ENCODE measurements around the gene PTPRE. TPM values are rescaled to one million over a fixed set of nuclear protein-coding genes. Genes with fewer than 3 reads are reported as not detected.
A peak's percentile ranks its signal among the peaks of the same experiment; 100 is the strongest.

The PTPRE gene
- total RNA-seq, 4 donors from 2014 or later = 17.4 to 23.0 (median 20.1) TPM

DNA sequence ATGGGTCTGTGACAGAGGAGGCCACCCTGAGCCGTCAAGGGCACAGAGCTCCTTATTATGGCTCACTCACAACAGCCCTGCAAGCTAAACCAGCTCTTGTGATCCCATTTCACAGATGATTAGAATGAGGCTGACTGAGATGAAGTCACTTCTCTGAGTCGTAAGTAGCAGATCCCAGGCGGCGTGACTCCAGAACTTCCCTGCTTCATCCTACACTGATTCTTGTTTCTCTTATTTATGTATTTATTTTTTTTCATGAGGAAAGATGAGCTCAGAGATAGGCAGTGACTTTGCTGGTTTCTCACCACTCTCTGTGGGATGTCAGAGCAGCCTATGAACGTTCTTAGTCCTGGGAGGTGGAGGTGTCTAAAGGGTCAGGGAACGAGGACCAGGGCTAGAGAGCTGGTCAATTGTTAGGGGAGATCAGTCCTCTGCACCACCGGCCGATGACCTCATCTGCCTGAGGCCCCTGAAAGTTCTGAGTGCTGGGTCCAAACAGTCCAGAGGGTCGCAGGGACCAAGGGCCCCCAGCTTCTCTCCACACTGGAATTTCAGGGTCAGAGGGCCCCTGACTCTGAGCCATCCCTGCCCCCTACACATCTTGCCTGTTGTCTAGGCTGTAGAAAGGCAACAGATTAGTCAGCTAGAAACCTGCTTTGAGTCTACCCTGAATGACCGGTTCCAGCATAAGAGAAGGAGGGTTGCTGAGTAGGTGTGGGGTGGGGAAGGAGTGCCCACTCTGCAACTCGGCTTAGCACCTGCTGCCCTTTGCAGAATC lies 32.0 kb upstream of the PTPRE start:
- 80 to 95% methylated on average over 11 of the region's 11 CpGs for WGBS, 2 donors
- intact Hi-C loops (cut with DNase I; ENCODE audit: low total_unique reads) = no loop called here
- no peak overlapping the region for H3K4me3 ChIP-seq (ENCODE audit: low read depth, poor library complexity, severe bottlenecking)
- peak; percentile 5 to 76 for DNase-seq (ENCODE audit: low spot score in 2 of 2)
- no peak for TF ChIP-seq POLR2A (IDR thresholded peaks at IDR 0.05)
- TF ChIP-seq, protein P1, sequence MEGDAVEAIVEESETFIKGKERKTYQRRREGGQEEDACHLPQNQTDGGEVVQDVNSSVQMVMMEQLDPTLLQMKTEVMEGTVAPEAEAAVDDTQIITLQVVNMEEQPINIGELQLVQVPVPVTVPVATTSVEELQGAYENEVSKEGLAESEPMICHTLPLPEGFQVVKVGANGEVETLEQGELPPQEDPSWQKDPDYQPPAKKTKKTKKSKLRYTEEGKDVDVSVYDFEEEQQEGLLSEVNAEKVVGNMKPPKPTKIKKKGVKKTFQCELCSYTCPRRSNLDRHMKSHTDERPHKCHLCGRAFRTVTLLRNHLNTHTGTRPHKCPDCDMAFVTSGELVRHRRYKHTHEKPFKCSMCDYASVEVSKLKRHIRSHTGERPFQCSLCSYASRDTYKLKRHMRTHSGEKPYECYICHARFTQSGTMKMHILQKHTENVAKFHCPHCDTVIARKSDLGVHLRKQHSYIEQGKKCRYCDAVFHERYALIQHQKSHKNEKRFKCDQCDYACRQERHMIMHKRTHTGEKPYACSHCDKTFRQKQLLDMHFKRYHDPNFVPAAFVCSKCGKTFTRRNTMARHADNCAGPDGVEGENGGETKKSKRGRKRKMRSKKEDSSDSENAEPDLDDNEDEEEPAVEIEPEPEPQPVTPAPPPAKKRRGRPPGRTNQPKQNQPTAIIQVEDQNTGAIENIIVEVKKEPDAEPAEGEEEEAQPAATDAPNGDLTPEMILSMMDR (IDR thresholded peaks at IDR 0.05) = no peak

DNA sequence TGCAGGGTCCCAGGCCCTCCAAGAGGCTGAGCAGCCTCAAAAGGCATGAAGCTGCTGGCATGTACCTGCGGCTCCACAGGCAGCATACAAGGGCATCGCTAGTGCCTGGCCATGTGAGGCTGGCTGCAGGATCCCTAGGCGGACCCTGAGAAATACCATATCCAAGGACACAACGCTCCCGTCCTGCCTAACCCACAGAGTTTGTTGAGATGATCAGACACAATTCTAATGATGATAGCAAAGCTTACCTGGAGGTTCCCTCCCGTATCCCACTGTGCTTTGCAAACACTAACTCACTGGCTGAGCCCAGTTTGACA lies 31.5 kb upstream of the PTPRE start:
- intact Hi-C loops (cut with DNase I; ENCODE audit: low total_unique reads) = no loop called here
- no peak for TF ChIP-seq POLR2A (IDR thresholded peaks at IDR 0.05)
- TF ChIP-seq, protein P1 (IDR thresholded peaks at IDR 0.05) = no peak
- H3K4me3 ChIP-seq (ENCODE audit: low read depth, poor library complexity, severe bottlenecking) = no peak overlapping the region
- DNase-seq (ENCODE audit: low spot score in 2 of 2) = peak; percentile 0 to 78
- 92 to 94% methylated on average over 6 of the region's 6 CpGs for WGBS, 2 donors

DNA sequence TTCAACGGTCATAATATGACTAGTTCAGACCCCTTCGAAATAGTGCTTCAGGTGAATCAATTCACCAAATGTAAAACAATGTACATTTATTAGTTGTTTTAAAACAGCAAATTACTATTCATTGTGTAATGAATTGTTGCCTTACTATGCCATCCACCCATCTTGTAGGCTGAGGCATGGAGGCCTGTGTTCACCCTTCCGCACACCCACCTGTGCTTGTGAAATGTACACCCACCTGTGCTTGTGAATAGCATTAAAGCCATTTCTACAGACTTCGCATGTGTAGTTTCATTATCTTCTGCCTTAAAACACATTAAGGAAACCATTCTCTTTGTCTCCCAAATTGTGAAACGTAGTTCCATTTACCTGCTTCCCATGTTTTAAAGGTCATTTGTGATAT lies 31.0 kb upstream of the PTPRE start:
- peak in 1 of 2 donors; percentile 4 for DNase-seq (ENCODE audit: low spot score in 2 of 2)
- 89 to 90% methylated on average over 5 of the region's 5 CpGs for WGBS, 2 donors
- intact Hi-C loops (cut with DNase I; ENCODE audit: low total_unique reads) = no loop called here
- no peak for TF ChIP-seq POLR2A (IDR thresholded peaks at IDR 0.05)
- TF ChIP-seq, protein P1 (IDR thresholded peaks at IDR 0.05) = no peak
- no peak overlapping the region for H3K4me3 ChIP-seq (ENCODE audit: low read depth, poor library complexity, severe bottlenecking)

DNA sequence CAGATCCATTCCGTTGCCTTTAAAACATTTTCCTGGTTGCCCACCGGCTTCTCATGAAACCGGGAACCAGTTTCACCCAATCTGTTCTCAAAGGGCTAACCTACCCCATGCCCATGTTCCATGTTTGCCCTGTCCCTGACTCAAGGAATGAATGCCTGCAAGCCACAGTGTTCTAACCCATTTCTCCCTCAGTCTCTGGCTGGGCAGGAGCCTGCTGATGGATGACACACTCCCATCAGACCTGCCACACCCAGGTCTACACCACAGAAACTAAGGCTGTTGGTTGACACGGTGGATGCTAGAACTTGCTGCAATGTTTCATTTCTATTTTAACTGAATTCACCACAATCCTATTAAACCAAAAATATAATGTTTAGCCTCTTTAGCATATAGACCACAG lies 29.8 kb upstream of the PTPRE start:
- intact Hi-C loops (cut with DNase I; ENCODE audit: low total_unique reads) = no loop called here
- H3K4me3 ChIP-seq (ENCODE audit: low read depth, poor library complexity, severe bottlenecking) = no peak overlapping the region
- DNase-seq (ENCODE audit: low spot score in 2 of 2) = peak in 1 of 2 donors; percentile 69
- WGBS, 2 donors = 87% methylated on average over 4 of the region's 4 CpGs
- TF ChIP-seq POLR2A (IDR thresholded peaks at IDR 0.05) = no peak
- TF ChIP-seq, protein P1 (IDR thresholded peaks at IDR 0.05) = no peak

GRCh38 chr10:127877699-127878098 lies 29.2 kb upstream of the PTPRE start:
- WGBS, 2 donors = 78 to 79% methylated on average over 5 of the region's 5 CpGs
- no peak overlapping the region for H3K4me3 ChIP-seq (ENCODE audit: low read depth, poor library complexity, severe bottlenecking)
- intact Hi-C loops (cut with DNase I; ENCODE audit: low total_unique reads) = no loop called here
- no peak for DNase-seq (ENCODE audit: low spot score in 2 of 2)
- TF ChIP-seq, protein P1 (IDR thresholded peaks at IDR 0.05) = no peak
- TF ChIP-seq POLR2A (IDR thresholded peaks at IDR 0.05) = no peak

Data from lower leg skin (tissue), 4 donors.